ENCODE measurements around the gene LYL1.

- TF ChIP-seq CTCF (IDR thresholded peaks at IDR 0.05) (no peak), EZH2 (IDR thresholded peaks at IDR 0.05; ENCODE audit: borderline replicate concordance, insufficient read depth, low read depth, low read length, poor library complexity, severe bottlenecking) (no peak)
Observed at GRCh38 chr19:13076787-13077186, 25.9 kb downstream of the LYL1 start.
